HG03457 (cell line): ENCODE measurements around the gene THOC6.

Experiments
- ATAC-seq: cut with Tn5 transposase; IDR thresholded peaks from one replicate; pipeline ENCODE4 v1.9.1; 2021; ENCODE audit warnings: moderate number of reproducible peaks; ENCODE audit not compliant: unreplicated experiment

THOC6 gene

GRCh38 chr16:3029491-3030221 is 5.8 kb downstream of the THOC6 start:
- no peak for ATAC-seq

DNA sequence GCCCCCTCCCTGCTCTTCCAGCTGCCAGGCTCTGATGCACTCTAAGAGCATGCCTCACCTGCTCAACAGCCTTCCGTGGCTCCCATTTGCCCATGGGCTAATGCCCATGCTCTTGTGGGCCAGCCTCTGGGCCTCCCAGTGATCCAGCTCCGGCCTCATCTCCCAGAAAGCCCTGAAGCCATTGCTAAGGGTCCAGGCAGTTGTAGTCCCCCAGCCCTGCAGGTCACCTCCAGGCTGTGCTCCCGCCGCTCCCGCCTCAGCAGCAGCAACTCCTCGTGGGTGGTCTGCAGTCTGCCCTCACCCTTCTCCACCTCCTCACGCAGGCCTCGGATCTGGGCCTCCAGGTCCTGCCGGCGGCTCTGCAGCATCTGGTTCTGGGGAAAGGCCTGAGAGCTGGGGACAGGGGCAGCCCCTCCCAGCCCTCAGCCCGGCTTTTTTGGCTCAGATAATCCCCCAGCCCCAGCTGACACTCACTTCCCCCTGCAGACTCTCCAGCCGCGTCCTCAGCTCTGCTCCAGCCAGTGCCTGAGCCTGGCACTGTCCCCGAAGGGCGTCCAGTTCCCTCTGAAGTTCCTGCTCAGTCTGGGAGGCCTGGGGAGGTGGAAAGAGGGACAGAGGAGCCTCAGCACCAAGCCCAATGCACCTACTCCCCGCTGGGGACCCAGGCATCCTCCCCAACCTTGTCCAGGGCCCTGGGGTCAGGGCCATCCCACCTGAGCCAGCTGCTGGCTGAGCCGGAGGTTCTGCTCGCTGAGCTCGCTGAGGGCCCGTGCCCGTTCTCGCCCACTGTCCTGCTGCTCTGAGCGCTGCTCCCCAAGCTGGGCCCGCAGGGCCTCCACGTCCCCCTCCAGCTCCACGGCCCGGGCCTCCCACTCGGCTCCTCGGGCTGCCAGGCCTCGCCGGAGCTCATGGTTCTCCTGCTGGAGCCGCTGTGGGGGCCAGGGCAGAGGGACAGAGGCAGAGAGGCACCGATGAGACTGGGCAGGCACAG is 6.7 kb downstream of the THOC6 start:
- no peak for ATAC-seq

DNA sequence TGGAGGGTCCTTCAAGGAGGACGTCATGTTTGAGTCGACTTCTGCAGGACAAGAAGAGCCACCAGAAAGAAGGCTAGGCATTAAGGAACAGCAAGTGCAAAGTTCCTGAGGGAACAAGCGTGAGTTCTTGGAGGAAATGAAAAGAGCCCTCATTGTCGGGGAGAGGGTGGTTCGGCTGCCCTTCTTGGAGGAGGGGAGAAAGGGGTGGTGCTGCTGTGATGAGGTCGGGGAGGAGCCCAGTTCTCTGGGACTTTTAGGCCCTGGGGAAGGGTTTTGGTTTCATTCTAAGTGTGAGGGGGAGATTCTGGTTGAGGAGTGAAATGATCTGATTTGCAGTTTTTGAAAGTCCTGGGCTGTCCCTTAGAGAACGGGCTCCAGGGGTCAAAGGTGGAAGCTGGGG is 8.8 kb downstream of the THOC6 start:
- no peak for ATAC-seq

DNA sequence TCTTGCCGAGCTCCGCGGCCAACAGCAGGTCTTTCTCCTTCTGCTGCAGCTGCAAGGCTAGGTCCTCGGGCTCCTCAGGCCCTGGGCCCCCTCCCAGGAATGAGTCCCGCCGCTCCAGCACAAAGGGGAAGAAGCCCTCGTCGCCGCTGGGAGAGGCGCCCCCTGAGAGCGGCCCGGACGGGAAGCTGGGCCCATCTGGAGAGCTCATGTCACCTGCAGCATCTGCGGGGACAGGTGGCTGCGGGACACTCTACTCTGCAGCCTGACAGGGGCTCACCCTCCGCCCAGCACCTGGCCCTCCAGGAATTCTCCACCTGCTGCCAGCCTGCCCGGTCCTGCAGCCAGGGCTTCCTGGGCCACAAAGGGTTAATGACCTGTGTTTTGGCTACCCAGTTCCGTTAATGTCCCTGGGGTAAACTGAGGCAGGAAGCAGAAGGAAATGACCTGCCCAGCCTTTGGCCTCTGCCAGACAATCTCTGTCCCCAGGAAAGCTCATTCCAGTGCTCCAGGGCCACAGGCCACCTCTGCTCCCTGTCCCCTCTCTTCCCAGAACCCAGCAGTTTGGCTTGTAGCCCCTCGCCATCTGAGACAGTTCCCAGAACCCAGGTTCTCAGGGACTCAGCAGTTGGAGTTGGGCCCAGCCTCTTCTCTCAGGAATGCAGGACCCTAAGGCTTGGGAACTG is 11.6 kb downstream of the THOC6 start:
- no peak for ATAC-seq

DNA sequence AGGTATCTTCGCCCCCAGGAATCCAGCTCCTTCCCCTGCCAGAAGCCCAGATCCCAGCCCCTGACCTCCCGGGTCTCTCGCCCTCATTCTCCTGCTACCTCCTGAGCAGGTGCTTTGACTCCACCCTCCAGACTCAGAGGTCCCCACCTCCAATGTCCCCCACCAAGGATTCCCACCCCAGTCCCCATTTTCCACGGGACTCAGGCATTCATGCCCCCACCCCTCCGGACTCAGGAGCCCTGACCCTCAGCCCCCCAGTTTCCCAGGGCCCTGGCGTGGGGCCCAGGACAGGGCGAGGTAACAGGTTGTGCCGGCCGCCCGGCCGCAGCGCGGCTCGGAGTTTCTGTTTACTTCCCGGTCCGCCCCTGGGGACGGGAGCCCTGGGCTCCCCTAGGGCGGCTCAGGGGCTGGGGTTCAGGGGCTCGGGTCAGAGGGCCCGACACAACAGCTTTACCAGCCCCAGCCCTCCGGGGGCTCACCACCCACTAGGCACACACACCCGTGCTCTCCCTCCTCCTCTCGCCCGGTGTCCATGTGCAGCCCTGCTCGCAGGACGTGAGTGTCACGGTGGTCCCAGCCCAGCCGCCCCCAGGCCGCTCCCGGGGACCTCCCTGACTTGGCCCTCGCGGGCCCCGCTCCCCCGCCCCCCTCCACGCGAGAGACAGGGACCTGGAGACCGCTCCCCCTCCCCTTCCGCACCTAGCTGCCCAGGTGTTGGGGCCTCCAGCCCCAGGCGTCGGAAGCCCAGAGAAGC is 12.3 kb downstream of the THOC6 start:
- ATAC-seq, result no peak

DNA sequence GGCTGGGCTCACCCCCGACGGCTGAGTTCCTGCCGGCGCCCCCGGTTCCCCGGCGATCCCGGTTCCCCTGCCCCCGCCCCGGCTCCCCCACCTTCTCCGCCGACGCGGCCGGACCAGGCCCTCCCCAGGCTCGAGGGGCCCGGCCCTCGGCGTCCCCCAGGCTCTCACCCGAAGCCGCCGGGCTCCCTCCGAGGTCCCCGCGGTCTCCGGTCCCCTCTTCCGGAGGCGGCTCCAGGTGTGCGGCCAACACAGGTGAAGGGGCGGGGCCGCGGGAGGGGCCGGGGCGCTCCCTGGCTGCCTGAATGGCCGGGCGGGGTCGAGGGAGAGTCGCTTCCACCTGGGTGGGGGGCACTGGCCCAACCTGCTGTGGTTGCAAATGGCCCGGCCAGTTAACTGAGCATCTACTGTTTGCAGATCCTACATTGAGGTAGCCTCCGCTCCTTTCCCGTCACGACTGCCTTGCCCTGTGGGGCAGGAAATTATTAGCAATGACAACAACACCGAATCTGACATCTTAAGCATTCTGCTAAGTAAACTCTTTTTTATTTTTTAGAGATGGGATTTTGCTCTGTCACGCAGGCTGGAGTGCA is 13.0 kb downstream of the THOC6 start, which contains the start of gene BICDL2:
Gene BICDL2 (minus strand): TSS at position 219 of the 590 bp plus-strand sequence. CDS start 1,448 bp downstream, outside the sequence.
- no peak for ATAC-seq

DNA sequence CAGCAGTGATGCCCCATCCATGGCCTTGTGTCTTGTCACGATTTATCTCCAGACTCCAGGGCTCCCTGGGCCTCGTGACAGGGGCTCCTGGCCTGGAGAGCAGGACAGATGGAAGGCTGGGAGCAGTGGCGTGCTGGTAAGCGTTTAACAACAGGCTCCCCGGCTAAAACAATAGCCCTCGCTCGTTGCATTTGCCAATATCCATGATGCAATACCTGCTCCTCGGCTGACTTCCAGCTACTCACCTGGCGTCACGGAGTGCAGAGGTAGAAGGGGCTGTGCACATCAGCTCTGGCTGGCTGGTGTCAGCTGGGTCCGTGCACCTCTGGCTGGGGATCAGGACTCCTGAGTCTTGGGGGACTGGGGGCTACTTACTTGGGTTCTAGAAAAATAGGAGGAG is 14.4 kb downstream of the THOC6 start:
- no peak for ATAC-seq

GRCh38 chr16:3038896-3039295 is 15.1 kb downstream of the THOC6 start:
- ATAC-seq, result no peak

GRCh38 chr16:3042376-3042775 is 18.5 kb downstream of the THOC6 start:
- ATAC-seq, result no peak

- no peak for ATAC-seq
These were observed 20.9 kb downstream of the THOC6 start for GRCh38 chr16:3044708-3045107.

GRCh38 chr16:3045758-3046640 is 22.2 kb downstream of the THOC6 start, which contains the start of gene MMP25:
Gene MMP25 (plus strand): TSS chr16:3046561. CDS start chr16:3046918, 357 bp downstream.
- ATAC-seq, result no peak

GRCh38 chr16:3046641-3047386 is 23.0 kb downstream of the THOC6 start:
- ATAC-seq, result no peak

DNA sequence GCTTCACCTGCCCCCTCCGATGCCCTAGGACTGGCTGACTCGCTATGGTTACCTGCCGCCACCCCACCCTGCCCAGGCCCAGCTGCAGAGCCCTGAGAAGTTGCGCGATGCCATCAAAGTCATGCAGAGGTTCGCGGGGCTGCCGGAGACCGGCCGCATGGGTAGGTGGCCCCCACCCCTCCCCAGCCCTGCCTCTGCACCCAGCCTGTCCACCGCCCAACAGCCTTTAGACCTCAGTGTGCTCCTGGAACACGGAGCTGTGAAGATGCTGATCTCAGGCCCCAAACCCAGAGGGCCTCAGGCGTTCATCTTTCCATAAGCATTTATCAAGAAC is 23.5 kb downstream of the THOC6 start:
- no peak for ATAC-seq

- ATAC-seq, result no peak
These were observed 26.2 kb downstream of the THOC6 start for GRCh38 chr16:3049921-3050481.

- ATAC-seq, result no peak
These were observed 26.7 kb downstream of the THOC6 start for GRCh38 chr16:3050487-3050886.

GRCh38 chr16:3051009-3051408 is 27.2 kb downstream of the THOC6 start:
- no peak for ATAC-seq

GRCh38 chr16:3051494-3051893 is 27.7 kb downstream of the THOC6 start:
- no peak for ATAC-seq
